Measurements from ENCODE around the gene ACD. TPM values are rescaled to one million over a fixed set of nuclear protein-coding genes. Genes with fewer than 3 reads are reported as not detected.

ACD gene
- total and polyA plus RNA-seq, 12 donors, result 6.9 to 15.0 (median 8.6) TPM

DNA sequence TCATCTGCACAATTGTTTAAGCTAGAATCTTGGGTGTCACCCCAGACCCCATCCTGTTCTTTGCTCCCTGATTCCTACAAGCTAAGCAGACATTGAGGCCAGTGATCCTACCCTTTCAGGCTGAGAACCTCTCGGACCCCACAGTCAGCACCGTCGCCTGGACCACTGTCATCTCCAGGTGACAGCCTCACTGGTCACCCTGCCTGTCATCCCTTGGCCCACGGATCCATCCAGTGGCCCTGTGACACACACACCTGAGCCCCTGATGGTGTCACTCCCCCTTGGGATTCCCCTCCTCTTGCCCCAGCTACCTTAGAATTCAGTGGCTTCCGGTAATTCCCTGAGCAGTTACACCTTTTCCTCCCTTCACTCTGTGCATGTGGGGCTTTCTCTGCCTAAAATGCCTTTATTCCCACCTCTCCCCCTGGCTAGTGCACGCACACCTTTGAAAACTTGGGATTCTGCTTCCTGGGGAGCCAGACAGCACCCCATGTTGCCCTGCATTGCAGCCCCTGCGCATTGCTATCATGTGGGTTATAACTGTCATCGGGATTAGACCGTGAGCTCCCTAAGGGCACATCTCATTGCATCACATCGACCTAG lies 9.5 kb upstream of the ACD start:
- TF ChIP-seq, protein P1, sequence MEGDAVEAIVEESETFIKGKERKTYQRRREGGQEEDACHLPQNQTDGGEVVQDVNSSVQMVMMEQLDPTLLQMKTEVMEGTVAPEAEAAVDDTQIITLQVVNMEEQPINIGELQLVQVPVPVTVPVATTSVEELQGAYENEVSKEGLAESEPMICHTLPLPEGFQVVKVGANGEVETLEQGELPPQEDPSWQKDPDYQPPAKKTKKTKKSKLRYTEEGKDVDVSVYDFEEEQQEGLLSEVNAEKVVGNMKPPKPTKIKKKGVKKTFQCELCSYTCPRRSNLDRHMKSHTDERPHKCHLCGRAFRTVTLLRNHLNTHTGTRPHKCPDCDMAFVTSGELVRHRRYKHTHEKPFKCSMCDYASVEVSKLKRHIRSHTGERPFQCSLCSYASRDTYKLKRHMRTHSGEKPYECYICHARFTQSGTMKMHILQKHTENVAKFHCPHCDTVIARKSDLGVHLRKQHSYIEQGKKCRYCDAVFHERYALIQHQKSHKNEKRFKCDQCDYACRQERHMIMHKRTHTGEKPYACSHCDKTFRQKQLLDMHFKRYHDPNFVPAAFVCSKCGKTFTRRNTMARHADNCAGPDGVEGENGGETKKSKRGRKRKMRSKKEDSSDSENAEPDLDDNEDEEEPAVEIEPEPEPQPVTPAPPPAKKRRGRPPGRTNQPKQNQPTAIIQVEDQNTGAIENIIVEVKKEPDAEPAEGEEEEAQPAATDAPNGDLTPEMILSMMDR (IDR thresholded peaks at IDR 0.05), result no peak
- no peak overlapping the region for H3K4me3 ChIP-seq
- DNase-seq (no peak), ATAC-seq (no peak)
- no peaks in the 10 kb centered on the region for H3K9me3 ChIP-seq
- WGBS, 2 donors, result 90% methylated on average over 10 of the region's 10 CpGs
- H3K4me1 ChIP-seq, result peaks cover 21 to 62% (median 48%) of the 10 kb centered on the region in 9 donors
- intact Hi-C loops (cut with DNase I), result loop anchor here (2.0 to 10.0 kb wide), 20 partner anchors 48 to 395 kb away; partner anchors contain the start of genes RANBP10 (in 7 of the 10), TSNAXIP1 (in 7 of the 10), CTCF (in 2 of the 10) and CENPT (in 1 of the 10)
- peaks cover 0 to 5% (median 0%) of the 10 kb centered on the region in 9 donors for H3K36me3 ChIP-seq
- no peaks in the 10 kb centered on the region for H3K27me3 ChIP-seq
- H3K27ac ChIP-seq, result no peak overlapping the region

DNA sequence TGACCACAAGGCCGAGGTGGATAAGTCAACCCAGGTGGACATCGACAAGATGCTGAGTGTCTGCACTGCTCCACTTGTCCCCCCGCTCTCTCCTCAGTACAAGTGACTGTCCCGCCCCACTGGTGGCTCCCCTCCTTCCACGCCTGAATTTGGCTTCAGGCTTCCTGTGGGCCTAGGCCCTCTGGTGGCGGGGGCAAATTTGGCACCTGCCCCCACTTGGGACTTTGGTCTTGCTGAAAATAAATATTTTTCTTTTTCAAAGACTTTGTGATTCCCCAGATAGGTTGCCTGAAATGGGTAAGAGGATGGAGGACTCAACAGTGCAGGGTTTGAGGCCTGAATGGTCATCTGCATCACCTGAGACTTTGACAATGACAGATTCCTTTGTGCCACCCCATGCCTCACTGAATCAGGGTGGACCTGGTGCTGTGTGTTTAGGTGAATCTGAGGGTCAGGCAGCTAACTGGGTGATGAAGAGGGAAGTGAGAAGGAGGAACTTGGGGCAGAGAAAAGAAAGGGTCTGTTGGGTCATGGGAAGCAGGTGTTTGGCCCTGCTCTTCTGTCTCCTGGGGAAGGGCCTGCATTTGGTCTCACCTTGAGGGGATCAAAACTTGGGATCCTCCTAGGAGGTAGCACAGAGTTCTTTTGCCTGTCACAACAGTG lies 8.6 kb upstream of the ACD start:
- peak in 1 of 2 donors; percentile 15 for DNase-seq
- no peak for ATAC-seq
- H3K4me1 ChIP-seq, result peaks cover 13 to 53% (median 38%) of the 10 kb centered on the region in 9 donors
- peaks cover 0 to 14% (median 0%) of the 10 kb centered on the region in 9 donors for H3K36me3 ChIP-seq
- TF ChIP-seq, protein P1 (IDR thresholded peaks at IDR 0.05), result no peak
- H3K4me3 ChIP-seq, result no peak overlapping the region
- H3K27ac ChIP-seq, result peak overlapping the region in 5 of 10 donors; percentile 92 to 98 (median 95)
- intact Hi-C loops (cut with DNase I), result loop anchor here in 7 of 10 donors (1.0 to 10.0 kb wide), 6 partner anchors 106 to 174 kb away; partner anchors contain the start of genes CTCF (in 2 of the 7), RANBP10 (in 1 of the 7) and TSNAXIP1 (in 1 of the 7)
- 86% methylated on average over 6 of the region's 6 CpGs for WGBS, 2 donors
- no peaks in the 10 kb centered on the region for H3K9me3 ChIP-seq
- no peaks in the 10 kb centered on the region for H3K27me3 ChIP-seq

DNA sequence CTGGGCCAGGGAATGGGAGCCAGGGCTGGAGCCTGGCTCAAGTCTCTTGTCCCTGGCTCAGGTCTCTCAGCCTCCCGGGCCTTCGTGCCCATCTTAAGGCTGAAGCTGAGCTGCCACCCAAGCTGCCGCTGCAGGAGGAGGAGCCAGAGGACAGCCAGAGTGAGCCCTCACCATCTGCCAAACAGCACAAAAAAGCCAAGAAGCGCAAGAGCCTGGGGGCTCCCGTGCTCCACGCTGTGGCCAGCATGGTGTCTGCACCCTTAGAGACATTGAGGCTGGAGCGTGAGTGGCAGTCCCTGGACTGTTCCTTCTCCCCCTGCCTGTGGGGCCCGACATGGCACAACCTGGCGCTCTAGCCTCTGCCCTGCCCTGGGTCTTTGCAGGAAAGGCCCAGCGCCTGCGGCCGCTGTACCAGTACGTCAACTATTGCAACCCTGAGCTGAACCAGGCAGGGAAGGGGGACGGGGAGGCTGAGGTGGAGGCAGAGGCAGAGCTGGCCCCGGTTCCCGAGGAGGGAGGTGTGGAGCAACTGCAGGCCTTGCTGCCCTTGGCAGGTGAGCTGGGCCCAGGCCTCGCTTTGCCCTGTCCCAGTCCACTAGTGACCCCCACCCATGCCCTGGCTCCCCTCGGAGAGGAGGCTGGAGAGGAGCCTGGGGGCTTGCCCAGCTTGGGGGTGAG lies 7.9 kb upstream of the ACD start:
- TF ChIP-seq, protein P1 (IDR thresholded peaks at IDR 0.05), result peak; percentile 67 to 93 (median 84)
- Histone ChIP-seq H3K27ac (peak overlapping the region; percentile 81 to 98 (median 94)), H3K4me3 (peak overlapping the region in 9 of 10 donors; percentile 58 to 92 (median 87)), H3K4me1 (peaks cover 10 to 46% (median 32%) of the 10 kb centered on the region in 9 donors), H3K27me3 (no peaks in the 10 kb centered on the region), H3K9me3 (no peaks in the 10 kb centered on the region), H3K36me3 (peaks cover 0 to 20% (median 0%) of the 10 kb centered on the region in 9 donors)
- peak; percentile 83 to 91 (median 88) for ATAC-seq
- DNase-seq, result peak; percentile 82 to 86
- intact Hi-C loops (cut with DNase I), result loop anchor here in 8 of 10 donors (1.0 to 10.0 kb wide), 7 partner anchors 105 to 173 kb away; partner anchors contain the start of genes CTCF (in 3 of the 8), RANBP10 (in 1 of the 8) and TSNAXIP1 (in 1 of the 8)
- 25 to 28% methylated on average over 18 of the region's 18 CpGs for WGBS, 2 donors

DNA sequence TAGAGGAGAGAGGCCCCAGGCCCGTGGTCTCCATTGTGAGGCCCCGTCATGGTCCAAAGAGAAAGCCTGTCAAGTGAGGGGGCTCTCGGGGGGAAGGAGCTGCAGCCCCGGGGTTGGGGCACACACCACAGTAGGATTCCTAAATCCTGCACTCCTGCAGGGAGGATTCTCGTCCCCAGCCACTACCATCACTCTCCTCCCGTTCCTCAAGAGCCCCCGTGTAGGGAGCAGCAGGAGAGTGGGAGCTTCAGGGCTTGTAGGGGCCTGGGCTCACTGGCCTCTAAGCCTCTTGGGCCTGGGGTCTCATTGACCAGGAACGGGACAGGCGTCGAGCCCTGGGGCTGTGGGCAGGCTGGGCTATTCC lies 7.4 kb upstream of the ACD start:
- H3K9me3 ChIP-seq, result no peaks in the 10 kb centered on the region
- no peak for DNase-seq
- peak overlapping the region; percentile 81 to 98 (median 94) for H3K27ac ChIP-seq
- WGBS, 2 donors, result 43 to 45% methylated on average over 10 of the region's 10 CpGs
- peak overlapping the region; percentile 58 to 92 (median 87) for H3K4me3 ChIP-seq
- TF ChIP-seq, protein P1 (IDR thresholded peaks at IDR 0.05), result no peak
- intact Hi-C loops (cut with DNase I), result loop anchor here in 5 of 10 donors (1.0 to 10.0 kb wide), 6 partner anchors 105 to 173 kb away; partner anchors contain the start of genes CTCF (in 3 of the 5), RANBP10 (in 1 of the 5) and TSNAXIP1 (in 1 of the 5)
- ATAC-seq, result peak in 2 of 8 donors; percentile 3 to 6
- peaks cover 8 to 41% (median 28%) of the 10 kb centered on the region in 9 donors for H3K4me1 ChIP-seq
- peaks cover 0 to 25% (median 0%) of the 10 kb centered on the region in 9 donors for H3K36me3 ChIP-seq
- H3K27me3 ChIP-seq, result no peaks in the 10 kb centered on the region
